Amygdala (tissue), 56 donors: Measurements from ENCODE around the gene WDR70.
"Not testable (repeated sequence)": the region's sequence is repeated elsewhere in the genome, so short reads cannot be mapped to it uniquely, and the experiment has no call there.

Experiments used
- DNase-seq, 56 donors: peaks; one replicate each; lab custom pipeline; 2025; lab: John Stamatoyannopoulos, UW

WDR70 gene

GRCh38 chr5:37622354-37622753 lies 243.2 kb downstream of the WDR70 start:
- not testable (repeated sequence) for DNase-seq

- no peak for DNase-seq
Observed at GRCh38 chr5:37626266-37626665, 247.1 kb downstream of the WDR70 start.

- DNase-seq, result no peak
Observed at GRCh38 chr5:37628876-37629275, 249.8 kb downstream of the WDR70 start.

DNA sequence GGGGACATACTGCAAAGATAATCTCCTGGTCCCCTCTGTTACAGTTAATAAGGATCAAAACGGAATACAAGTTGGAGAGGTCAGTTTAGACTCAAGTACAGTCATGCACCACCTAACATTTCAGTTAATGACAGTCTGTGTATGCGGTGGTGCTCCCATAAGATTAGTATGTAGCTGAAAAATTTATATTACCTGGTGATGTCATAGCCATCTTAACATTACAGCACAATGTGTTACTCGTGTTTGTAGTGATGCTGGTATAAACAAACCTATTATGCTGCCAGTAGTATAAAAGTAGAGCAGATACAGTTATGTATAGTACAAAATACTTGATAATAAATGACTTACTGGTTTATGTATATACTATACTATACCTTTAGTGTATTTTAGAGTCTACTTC lies 252.8 kb downstream of the WDR70 start:
- no peak for DNase-seq

DNA sequence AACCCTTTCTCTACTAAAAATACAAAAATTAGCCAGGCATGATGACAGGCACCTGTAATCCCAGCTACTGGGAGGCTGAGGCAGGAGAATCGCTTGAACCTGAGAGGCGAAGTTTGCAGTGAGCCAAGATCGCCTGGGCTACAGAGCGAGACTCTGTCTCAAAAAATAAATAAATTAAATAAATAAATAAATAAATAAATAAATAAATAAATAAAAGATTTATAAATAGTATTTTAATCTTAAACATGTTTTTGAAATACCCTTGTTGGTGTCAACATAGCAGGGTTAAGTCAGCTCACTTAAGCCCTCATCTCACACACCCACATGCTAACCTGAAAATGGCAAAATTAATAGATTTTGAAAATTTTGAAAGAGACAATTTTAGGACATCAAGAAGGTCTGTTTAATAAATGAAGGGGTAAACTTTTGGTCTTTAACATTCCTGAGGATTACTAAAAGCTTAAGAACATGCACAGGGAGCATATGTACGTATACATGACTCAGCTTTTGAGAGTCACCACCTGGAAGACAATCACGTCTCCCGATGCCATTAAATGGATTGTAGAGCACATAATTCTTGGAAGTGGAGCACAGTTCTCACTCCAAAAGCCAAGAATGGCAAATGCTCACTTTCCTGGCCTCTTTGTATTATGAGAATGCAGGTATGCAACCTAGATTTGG lies 258.2 kb downstream of the WDR70 start:
- DNase-seq, result no peak

DNA sequence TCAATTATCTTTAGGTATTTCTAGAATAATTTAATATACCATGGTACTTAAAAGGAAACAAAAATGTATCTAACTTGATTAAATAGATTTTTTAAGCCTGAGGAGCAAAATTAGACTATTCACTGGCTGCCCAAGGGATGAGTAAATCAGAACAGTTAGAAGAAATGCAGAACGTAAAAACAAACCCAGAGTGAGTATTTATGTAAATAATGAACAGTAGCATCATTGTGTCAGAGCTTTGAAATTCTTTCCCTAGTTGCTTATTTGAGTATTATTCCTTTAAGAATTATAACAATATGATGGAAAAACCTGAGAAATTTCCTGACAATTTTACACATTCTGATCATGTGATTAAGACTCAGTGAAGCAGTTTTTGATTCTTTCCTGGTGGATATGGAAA lies 259.8 kb downstream of the WDR70 start:
- no peak for DNase-seq

GRCh38 chr5:37640088-37640487 lies 261.0 kb downstream of the WDR70 start:
- DNase-seq, result no peak

GRCh38 chr5:37641933-37642332 lies 262.8 kb downstream of the WDR70 start:
- no peak for DNase-seq

DNA sequence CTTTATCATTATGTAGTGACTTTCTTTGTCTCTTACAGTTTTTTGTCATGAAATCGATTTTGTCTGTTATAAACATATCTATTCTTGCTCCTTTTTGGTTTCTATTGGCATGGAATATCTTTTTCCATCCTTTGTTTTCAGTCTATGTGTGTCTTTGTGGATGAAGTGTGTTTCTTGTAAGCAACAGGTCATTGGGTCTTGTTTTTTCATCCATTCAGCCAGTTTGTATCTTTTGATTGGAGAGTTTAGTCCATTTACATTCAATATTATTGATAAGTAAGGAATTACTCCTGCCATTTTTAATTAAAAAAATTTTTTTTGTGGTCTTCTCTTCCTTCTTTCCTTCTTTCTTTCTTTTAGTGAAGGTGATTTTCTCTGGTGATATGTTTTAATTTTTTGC lies 266.6 kb downstream of the WDR70 start:
- no peak for DNase-seq

GRCh38 chr5:37654566-37654965 lies 275.4 kb downstream of the WDR70 start:
- not testable (repeated sequence) for DNase-seq

DNA sequence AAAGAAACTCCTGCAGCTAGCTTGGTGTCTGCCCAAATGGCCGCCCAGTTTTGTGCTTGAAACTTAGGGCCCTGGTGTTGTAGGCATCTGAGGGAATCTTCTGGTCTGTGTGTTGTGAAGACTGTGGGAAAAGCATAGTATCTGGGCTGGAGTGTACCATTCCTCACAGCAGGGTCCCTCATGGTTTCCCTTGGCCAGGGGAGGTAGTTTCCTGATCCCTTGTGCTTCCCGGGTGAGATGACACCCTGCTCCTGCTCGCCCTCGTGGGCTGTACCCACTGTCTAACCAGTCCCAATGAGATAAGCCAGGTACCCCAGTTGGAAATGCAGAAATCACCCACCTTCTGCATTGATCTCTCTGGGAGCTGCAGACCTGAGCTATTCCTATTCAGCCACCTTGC lies 277.9 kb downstream of the WDR70 start:
- DNase-seq, result no peak

- DNase-seq, result no peak
Observed at GRCh38 chr5:37658440-37658839, 279.3 kb downstream of the WDR70 start.

DNA sequence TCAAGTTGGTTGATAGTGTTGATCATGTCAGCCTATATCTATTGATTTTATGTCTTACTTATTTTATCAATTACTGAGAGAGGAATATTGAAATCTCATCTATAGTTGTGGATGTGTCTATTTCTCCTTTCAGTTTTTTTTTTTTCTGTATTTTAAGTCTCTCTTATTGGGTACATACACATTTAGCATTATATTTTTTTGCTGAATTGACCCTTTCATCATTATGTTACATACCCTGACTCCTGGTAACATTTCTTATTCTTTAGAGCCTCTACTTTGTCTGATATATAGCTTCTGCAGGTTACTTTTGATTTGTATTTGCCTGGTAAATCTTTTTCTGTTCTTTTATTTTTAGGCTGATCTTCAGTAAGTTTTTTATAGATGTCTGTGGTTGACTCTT lies 281.2 kb downstream of the WDR70 start:
- DNase-seq, result no peak

DNA sequence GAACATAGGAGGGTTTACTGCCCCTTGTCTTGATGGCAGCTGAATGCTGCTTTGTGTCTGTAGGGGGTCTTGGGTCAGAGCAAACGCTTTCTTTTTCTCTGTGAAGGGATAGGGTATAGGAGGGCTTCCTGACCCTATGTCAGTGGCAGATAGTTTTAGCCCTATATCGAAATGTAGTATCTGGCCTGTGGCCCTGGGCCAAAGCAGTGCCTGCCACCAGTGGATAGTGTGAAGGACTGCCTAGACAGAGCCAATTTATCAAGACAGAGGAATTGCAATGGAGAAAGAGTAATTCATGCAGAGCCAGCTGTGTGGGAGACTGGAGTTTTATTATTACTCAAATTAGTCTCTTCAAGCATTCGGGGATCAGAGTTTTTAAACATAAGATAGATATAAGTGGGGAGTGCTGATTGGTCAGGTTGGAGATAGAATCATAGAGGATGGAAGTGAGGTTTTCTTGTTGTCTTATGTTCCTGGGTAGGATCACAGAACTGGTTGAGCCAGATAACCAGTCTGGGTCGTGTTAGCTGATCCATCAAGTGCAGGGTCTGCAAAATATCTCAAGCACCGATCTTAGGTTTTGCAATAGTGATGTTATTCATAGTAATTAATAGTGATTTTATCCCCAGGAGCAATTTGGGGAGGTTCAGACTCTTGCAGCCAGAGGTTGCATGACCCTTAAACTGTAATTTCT lies 282.3 kb downstream of the WDR70 start:
- no peak for DNase-seq

DNA sequence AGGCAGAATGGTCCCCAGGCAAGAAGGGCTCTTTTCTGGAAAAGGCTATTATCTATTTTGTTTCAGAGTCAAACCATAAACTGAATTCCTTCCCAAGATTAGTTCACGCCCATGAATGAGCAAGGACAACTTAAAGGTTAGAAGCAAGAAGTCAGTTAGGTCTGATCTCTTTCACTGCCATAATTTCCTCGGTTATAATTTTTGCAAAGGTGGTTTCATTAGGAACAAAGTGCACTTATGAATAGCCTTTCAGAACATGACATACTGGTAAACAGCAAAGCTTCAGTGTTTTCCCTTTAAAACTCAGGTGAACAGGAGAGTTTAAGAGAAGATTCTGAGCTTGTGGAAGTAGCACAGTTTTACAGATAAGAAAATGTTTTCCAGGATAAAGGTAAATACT lies 282.8 kb downstream of the WDR70 start:
- no peak for DNase-seq

DNA sequence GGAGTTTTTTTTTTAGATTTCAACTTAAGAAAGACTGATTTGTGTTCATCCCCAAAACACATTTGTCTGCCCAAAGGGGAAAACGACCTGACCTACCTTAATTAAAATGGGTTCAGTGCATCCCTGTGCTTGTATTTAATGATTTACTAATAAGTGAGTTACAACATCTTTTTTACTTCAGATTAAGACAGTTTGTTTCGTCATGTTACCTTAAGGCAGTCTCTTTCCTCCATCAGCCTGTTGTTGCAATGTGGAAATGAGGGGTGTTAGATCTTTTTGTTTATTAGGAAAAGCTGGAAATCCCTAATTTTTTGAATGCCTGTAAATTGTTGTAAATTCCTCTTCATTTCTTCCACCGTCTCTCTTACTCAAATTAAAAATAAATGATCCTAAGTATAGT lies 283.2 kb downstream of the WDR70 start:
- DNase-seq, result no peak

GRCh38 chr5:37662789-37663485 lies 283.8 kb downstream of the WDR70 start:
- DNase-seq, result no peak

- DNase-seq, result no peak
Observed at GRCh38 chr5:37663538-37663937, 284.4 kb downstream of the WDR70 start.

- no peak for DNase-seq
Observed at GRCh38 chr5:37664551-37664950, 285.4 kb downstream of the WDR70 start.

DNA sequence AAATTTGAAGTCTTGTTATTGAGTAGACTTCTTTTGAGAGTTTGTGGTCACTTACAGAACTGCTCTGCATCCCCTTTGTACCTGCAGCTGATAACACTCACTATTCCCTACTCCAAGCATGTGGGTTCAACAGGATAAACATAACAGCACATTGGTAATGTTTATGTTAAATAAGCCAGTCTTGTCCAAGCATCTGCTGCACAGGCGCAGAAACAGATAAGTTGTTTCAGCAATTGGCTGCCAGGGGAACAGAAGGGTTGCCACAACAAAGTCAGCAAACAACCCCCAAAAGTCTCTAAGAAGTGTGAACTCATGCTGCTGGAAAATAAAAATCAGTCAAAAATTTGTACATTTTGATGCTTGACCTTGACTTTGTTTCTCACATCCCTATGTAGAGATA lies 286.2 kb downstream of the WDR70 start:
- no peak for DNase-seq

GRCh38 chr5:37665889-37666288 lies 286.8 kb downstream of the WDR70 start:
- DNase-seq, result peak in 32 of 56 donors; percentile 2 to 47 (median 16)

GRCh38 chr5:37667430-37667829 lies 288.3 kb downstream of the WDR70 start:
- DNase-seq, result no peak
